Activated CD8-positive, alpha-beta T cell treated with anti-CD3 and anti-CD28 coated beads for 36 hours (primary cell): ENCODE data around the gene PAAF1. TPM values are rescaled to one million over a fixed set of nuclear protein-coding genes. Genes with fewer than 3 reads are reported as not detected.

ENCODE experiments used
- ATAC-seq: fragments of 200-7000 bp; cut with Tn5 transposase; one replicate; pipeline ENCODE4 v1.10.0; 2021; ENCODE audit warnings: mild to moderate bottlenecking, moderate library complexity
- CTCF ChIA-PET: fragments of 350-600 bp; sonication (Branson Sonifier 250); formaldehyde crosslinking; loops from one replicate; lab custom pipeline; 2021; ENCODE audit warnings: antibody characterized with exemption; lab: Charles Lee
- POLR2A ChIA-PET: fragments of 350-600 bp; sonication (Branson Sonifier 250); formaldehyde crosslinking; loops from one replicate; lab custom pipeline; 2021; ENCODE audit warnings: antibody characterized with exemption; lab: Charles Lee
- DNase-seq: peaks from one replicate; pipeline ENCODE4 v3.0.0-alpha.2; 2020
- H3K27ac Mint-ChIP-seq: one replicate; pipeline ENCODE4 v1.8.0; 2021; ENCODE audit warnings: mild to moderate bottlenecking, mixed read lengths
- H3K27me3 Mint-ChIP-seq: one replicate; pipeline ENCODE4 v1.8.0; 2021; ENCODE audit warnings: mixed read lengths
- H3K36me3 Mint-ChIP-seq: one replicate; pipeline ENCODE4 v1.8.0; 2021; ENCODE audit warnings: low read depth, mixed read lengths
- H3K4me1 Mint-ChIP-seq: one replicate; pipeline ENCODE4 v1.8.0; 2021; ENCODE audit warnings: low read depth, mixed read lengths
- H3K4me3 Mint-ChIP-seq: one replicate; pipeline ENCODE4 v1.8.0; 2021; ENCODE audit warnings: mild to moderate bottlenecking, moderate library complexity, mixed read lengths
- H3K9me3 Mint-ChIP-seq: one replicate; pipeline ENCODE4 v1.8.0; 2021; ENCODE audit warnings: mixed read lengths
- CTCF ChIP-seq: fragments of 200-600 bp; IDR thresholded peaks from one replicate; pipeline ENCODE4 v1.8.0; 2022; ENCODE audit warnings: antibody characterized with exemption, mild to moderate bottlenecking
- intact Hi-C: fragments of 100-400 bp; cut with micrococcal nuclease; formaldehyde crosslinking; loops from one replicate; pipeline ENCODE4 v1.10.0; 2022
- total RNA-seq, 2 experiments: library from RNA; stranded (reverse); gene quantifications; one replicate each; pipeline ENCODE4 v1.2.3, GENCODE V29; 2021

Gene PAAF1
- total RNA-seq, 2 experiments from 2014 or later = 32.5 to 34.9 TPM

GRCh38 chr11:73978576-73979086 is 101.8 kb downstream of the PAAF1 start:
- TF ChIP-seq CTCF = no peak
- intact Hi-C loops = no loop called here
- ATAC-seq (no peak), DNase-seq (no peak)
- ChIA-PET CTCF (interaction anchor here (2.3 to 2.9 kb wide), 2 partner anchors 8 to 16 kb away, joined by 6 to 13 read pairs; no protein-coding TSS in a partner anchor), POLR2A (interaction anchor here (4.8 to 16.4 kb wide), 4 partner anchors 8 to 37 kb away, joined by 46 to 269 read pairs (median 128); partner anchors contain the start of gene UCP3)
- peaks cover 85% of the 10 kb centered on the region for H3K36me3 Mint-ChIP-seq
- H3K27me3 Mint-ChIP-seq = no peaks in the 10 kb centered on the region
- H3K27ac Mint-ChIP-seq = peak overlapping the region; percentile 98
- peaks cover 70% of the 10 kb centered on the region for H3K4me1 Mint-ChIP-seq
- no peaks in the 10 kb centered on the region for H3K9me3 Mint-ChIP-seq
- peak overlapping the region; percentile 63 for H3K4me3 Mint-ChIP-seq

GRCh38 chr11:73980001-73980961 is 103.5 kb downstream of the PAAF1 start:
- peak; percentile 90 for DNase-seq
- H3K9me3 Mint-ChIP-seq = no peaks in the 10 kb centered on the region
- no peak for TF ChIP-seq CTCF
- peaks cover 68% of the 10 kb centered on the region for H3K36me3 Mint-ChIP-seq
- POLR2A ChIA-PET = interaction anchor here (0.7 to 16.4 kb wide), 9 partner anchors 10 to 103 kb away, joined by 3 to 269 read pairs (median 43); partner anchors contain the start of gene UCP3
- peak overlapping the region; percentile 98 for H3K27ac Mint-ChIP-seq
- peaks cover 61% of the 10 kb centered on the region for H3K4me1 Mint-ChIP-seq
- intact Hi-C loops = loop anchor here (5.0 to 10.0 kb wide), 2 partner anchors 37 to 195 kb away; partner anchors contain the start of genes C2CD3 and PPME1
- peak overlapping the region; percentile 86 for H3K4me3 Mint-ChIP-seq
- no peaks in the 10 kb centered on the region for H3K27me3 Mint-ChIP-seq
- CTCF ChIA-PET = interaction anchor here (0.7 to 4.7 kb wide), 15 partner anchors 10 to 61 kb away, joined by 3 to 17 read pairs (median 4); no protein-coding TSS in a partner anchor
- ATAC-seq = peak; percentile 52

Other genes starting within 250 kb of the PAAF1 start
- 10 to 100 TPM in 1 of 2 experiments, 1 to 10 TPM in 1; 8.6 to 11.8 TPM for gene PLEKHB1, start 230.4 kb upstream of the PAAF1 start, total RNA-seq
- gene RAB6A, start 115.9 kb upstream of the PAAF1 start, total RNA-seq = 10 to 100 TPM; 75.3 to 77.6 TPM
- gene MRPL48, start 89.1 kb upstream of the PAAF1 start, total RNA-seq = 10 to 100 TPM; 41.3 to 44.9 TPM
- gene COA4, start 153 bp upstream of the PAAF1 start, total RNA-seq = 100 to 1,000 TPM; 106 to 116 TPM
- gene DNAJB13, start 74.0 kb downstream of the PAAF1 start, total RNA-seq = under 1 TPM in 1 of 2 experiments, not detected in 1; 0.18 TPM
- gene UCP2, start 105.8 kb downstream of the PAAF1 start, total RNA-seq = 100 to 1,000 TPM; 244 to 252 TPM
- 1 to 10 TPM; 1.5 to 2.2 TPM for gene UCP3, start 132.1 kb downstream of the PAAF1 start, total RNA-seq